ENCODE measurements around the gene DIP2B.
A peak's percentile ranks its signal among the peaks of the same experiment; 100 is the strongest.

The DIP2B gene

DNA sequence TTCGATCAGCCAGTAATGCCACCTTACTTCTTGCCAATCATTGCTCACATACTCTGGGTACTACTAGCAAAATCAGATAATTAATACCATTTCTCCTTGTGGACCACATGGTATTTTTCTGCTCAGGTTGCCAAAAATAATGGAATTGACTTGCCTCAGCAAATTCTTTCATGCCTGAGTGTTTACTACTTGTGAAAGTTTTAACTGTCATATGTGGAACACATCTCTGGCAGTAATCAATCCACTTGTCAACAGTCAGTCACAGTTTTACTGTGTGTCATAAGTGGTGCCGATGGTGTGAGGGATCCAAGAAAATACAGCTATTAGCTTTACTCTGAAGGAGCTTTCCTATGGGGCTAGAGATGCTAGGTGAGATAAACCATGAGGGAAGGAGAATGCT lies 203.8 kb downstream of the DIP2B start:
- TF ChIP-seq, protein P1, sequence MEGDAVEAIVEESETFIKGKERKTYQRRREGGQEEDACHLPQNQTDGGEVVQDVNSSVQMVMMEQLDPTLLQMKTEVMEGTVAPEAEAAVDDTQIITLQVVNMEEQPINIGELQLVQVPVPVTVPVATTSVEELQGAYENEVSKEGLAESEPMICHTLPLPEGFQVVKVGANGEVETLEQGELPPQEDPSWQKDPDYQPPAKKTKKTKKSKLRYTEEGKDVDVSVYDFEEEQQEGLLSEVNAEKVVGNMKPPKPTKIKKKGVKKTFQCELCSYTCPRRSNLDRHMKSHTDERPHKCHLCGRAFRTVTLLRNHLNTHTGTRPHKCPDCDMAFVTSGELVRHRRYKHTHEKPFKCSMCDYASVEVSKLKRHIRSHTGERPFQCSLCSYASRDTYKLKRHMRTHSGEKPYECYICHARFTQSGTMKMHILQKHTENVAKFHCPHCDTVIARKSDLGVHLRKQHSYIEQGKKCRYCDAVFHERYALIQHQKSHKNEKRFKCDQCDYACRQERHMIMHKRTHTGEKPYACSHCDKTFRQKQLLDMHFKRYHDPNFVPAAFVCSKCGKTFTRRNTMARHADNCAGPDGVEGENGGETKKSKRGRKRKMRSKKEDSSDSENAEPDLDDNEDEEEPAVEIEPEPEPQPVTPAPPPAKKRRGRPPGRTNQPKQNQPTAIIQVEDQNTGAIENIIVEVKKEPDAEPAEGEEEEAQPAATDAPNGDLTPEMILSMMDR (conservative IDR thresholded peaks at IDR 0.05; ENCODE audit: control insufficient read depth, insufficient read depth, low read depth, low read length) = no peak
- no peak overlapping the region for H3K4me3 ChIP-seq (ENCODE audit: control insufficient read depth, low read depth, low read length)
- peak; percentile 27 for DNase-seq (ENCODE audit: low read depth)

DNA sequence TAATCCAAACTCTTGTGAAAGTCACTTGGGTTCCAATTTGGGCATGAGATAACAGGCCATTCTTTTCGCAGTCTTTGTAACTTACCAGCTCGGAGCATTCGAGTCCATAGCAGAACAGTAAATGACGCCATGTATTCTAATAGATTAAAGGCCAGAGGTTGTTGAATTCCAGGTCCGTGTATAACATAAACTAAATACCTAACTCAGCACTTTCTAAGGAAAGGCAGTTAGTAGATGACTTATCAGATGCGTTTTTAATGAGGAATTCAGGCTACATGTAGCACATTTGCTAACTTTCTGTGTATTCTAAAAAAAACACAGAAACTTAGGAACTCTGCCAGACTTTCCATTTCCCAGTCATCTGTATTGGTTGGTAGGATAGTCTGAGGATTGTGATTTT lies 206.3 kb downstream of the DIP2B start:
- DNase-seq (ENCODE audit: low read depth) = no peak
- TF ChIP-seq, protein P1 (conservative IDR thresholded peaks at IDR 0.05; ENCODE audit: control insufficient read depth, insufficient read depth, low read depth, low read length) = no peak
- no peak overlapping the region for H3K4me3 ChIP-seq (ENCODE audit: control insufficient read depth, low read depth, low read length)

DNA sequence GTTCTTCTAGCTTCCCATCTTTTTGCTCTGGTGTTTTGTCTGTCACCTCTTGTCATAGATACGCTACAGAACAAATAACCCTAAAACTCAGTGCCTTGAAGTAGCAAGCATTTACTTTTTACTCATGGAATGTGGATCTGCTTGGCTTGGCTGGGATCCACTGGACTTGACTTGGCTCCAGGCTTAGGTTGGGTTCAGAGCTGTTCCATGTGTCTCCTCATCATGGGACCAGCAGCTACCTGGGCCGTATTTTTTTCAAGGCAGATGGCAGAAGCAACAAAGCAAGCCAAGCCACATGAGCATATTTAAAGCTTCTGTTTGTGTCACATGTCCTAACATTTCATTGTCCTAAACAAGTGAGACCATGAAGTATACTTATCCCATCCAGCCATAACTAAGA lies 210.4 kb downstream of the DIP2B start:
- no peak for DNase-seq (ENCODE audit: low read depth)
- no peak overlapping the region for H3K4me3 ChIP-seq (ENCODE audit: control insufficient read depth, low read depth, low read length)
- TF ChIP-seq, protein P1 (conservative IDR thresholded peaks at IDR 0.05; ENCODE audit: control insufficient read depth, insufficient read depth, low read depth, low read length) = no peak

DNA sequence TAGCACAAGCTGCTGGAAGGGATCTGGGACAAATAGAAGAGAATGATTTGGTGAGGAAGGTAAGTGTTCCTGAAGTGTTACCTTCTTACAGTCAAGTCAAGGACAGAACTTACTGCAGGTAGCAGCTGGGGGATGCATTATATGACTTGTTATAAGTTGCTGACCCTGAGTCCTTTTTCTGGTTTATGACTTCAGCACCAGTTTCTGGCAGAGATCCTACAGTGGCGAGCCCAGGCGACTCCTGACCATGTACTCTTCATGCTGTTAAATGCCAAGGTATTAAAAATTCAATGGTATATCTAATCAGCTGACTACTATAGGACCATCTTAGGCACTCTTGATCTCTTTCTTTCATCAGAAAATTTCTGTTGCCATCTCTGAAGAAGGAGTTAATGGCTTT lies 214.0 kb downstream of the DIP2B start:
- DNase-seq (ENCODE audit: low read depth) = no peak
- H3K4me3 ChIP-seq (ENCODE audit: control insufficient read depth, low read depth, low read length) = no peak overlapping the region
- TF ChIP-seq, protein P1 (conservative IDR thresholded peaks at IDR 0.05; ENCODE audit: control insufficient read depth, insufficient read depth, low read depth, low read length) = no peak

DNA sequence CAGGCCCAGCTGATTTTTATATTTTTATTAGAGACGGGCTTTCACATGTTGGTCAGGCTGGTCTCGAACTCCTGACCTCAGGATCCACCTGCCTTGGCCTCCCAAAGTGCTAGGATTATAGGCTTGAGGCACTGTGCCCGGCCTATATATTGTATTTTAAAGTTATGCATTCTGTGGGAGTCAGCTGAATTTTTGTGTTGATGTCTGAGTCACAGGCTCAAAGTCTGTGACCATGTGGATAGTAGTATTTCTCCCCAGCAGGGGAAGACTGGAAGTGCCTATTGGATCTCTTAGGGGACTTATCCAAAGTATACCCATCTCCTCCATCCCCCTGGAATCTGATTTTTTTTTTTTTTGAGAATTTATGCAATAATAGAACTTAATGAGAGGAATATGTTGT lies 215.3 kb downstream of the DIP2B start:
- DNase-seq (ENCODE audit: low read depth) = peak; percentile 25
- TF ChIP-seq, protein P1 (conservative IDR thresholded peaks at IDR 0.05; ENCODE audit: control insufficient read depth, insufficient read depth, low read depth, low read length) = no peak
- H3K4me3 ChIP-seq (ENCODE audit: control insufficient read depth, low read depth, low read length) = no peak overlapping the region

DNA sequence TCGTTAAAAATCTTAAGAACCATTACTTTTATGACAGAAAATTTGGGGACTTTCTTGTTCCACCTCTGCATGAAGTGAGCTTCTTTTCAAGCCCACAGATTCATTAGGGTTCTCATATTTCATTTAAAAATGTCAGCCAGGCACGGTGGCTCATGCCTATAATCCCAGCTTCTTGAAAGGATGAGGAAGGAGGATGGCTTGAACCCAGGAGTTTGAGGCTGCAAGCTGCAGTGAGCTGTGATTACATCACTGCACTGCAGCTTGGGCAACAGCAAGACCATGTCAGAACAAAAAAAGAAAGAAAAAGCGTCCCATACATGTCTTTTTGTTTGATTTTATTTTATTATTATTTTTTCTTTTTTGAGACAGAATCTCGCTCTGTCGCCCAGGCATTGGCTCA lies 215.7 kb downstream of the DIP2B start:
- TF ChIP-seq, protein P1 (conservative IDR thresholded peaks at IDR 0.05; ENCODE audit: control insufficient read depth, insufficient read depth, low read depth, low read length) = no peak
- H3K4me3 ChIP-seq (ENCODE audit: control insufficient read depth, low read depth, low read length) = no peak overlapping the region
- peak; percentile 26 for DNase-seq (ENCODE audit: low read depth)

DNA sequence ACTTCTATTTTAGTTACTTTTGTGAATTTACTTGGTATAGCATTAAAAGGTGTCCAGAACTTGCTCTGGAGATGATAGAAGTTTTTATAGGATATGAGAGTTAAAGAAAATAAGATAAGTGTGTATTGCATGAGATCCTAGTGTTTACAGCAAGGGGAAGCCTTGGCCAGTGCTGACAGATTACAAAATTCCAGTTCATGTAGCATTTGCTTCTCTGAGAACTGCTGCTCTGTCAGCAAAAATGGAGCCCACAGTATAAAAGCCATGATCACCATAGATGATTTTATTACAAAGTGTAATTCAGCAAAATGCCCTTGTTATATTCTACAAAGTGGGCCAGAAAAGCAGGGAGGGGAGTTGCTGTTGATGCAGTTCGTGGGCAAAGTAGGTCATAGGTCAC lies 219.1 kb downstream of the DIP2B start:
- H3K4me3 ChIP-seq (ENCODE audit: control insufficient read depth, low read depth, low read length) = no peak overlapping the region
- TF ChIP-seq, protein P1 (conservative IDR thresholded peaks at IDR 0.05; ENCODE audit: control insufficient read depth, insufficient read depth, low read depth, low read length) = no peak
- no peak for DNase-seq (ENCODE audit: low read depth)

Data from fibroblast of mammary gland (primary cell).